Muscle of back (tissue), 11 donors: ENCODE measurements around the gene LBH. TPM values are rescaled to one million over a fixed set of nuclear protein-coding genes. Genes with fewer than 3 reads are reported as not detected.
A peak's percentile ranks its signal among the peaks of the same experiment; 100 is the strongest.
"Not testable (repeated sequence)": the region's sequence is repeated elsewhere in the genome, so short reads cannot be mapped to it uniquely, and the experiment has no call there.

ENCODE experiments used
- DNase-seq, 3 donors: peaks; one replicate each; pipeline versions ENCODE4 v3.0.0 to v3.0.0-alpha.2; 2013
- polyA plus RNA-seq, 10 donors: library from polyadenylated mRNA; unstranded; fragments of 120-200 nt; gene quantifications; one replicate each; pipeline ENCODE4 v1.2.1, GENCODE V29; 2013; ENCODE audit not compliant: insufficient read length in 10 of 10

The LBH gene
- polyA plus RNA-seq, 10 donors, result 19.1 to 39.0 (median 29.9) TPM

- no peak for DNase-seq
These were observed 23.3 kb downstream of the LBH start for GRCh38 chr2:30254685-30255001.

- no peak for DNase-seq
These were observed 23.7 kb downstream of the LBH start for GRCh38 chr2:30255026-30255425.

- no peak for DNase-seq
These were observed 24.4 kb downstream of the LBH start for GRCh38 chr2:30255466-30256408.

- no peak for DNase-seq
These were observed 26.2 kb downstream of the LBH start for GRCh38 chr2:30257266-30258214.

GRCh38 chr2:30259071-30259470 lies 27.7 kb downstream of the LBH start:
- no peak for DNase-seq

- DNase-seq, result no peak
These were observed 28.7 kb downstream of the LBH start for GRCh38 chr2:30259827-30260679.

GRCh38 chr2:30260941-30261340 lies 29.6 kb downstream of the LBH start:
- no peak for DNase-seq

GRCh38 chr2:30261695-30262211 lies 30.4 kb downstream of the LBH start:
- no peak for DNase-seq

- DNase-seq, result no peak
These were observed 31.5 kb downstream of the LBH start for GRCh38 chr2:30262716-30263309.

- DNase-seq, result no peak
These were observed 32.9 kb downstream of the LBH start for GRCh38 chr2:30264274-30264673.

- no peak for DNase-seq
These were observed 34.0 kb downstream of the LBH start for GRCh38 chr2:30265052-30266015.

GRCh38 chr2:30266051-30266621 lies 34.8 kb downstream of the LBH start:
- peak in 1 of 3 donors; percentile 19 for DNase-seq

GRCh38 chr2:30266705-30267104 lies 35.4 kb downstream of the LBH start:
- DNase-seq, result no peak

GRCh38 chr2:30267161-30267975 lies 36.0 kb downstream of the LBH start:
- no peak for DNase-seq

GRCh38 chr2:30268296-30268871 lies 37.0 kb downstream of the LBH start:
- no peak for DNase-seq

- DNase-seq, result not testable (repeated sequence)
These were observed 37.9 kb downstream of the LBH start for GRCh38 chr2:30269114-30269770.

GRCh38 chr2:30269771-30270145 lies 38.4 kb downstream of the LBH start:
- DNase-seq, result no peak

- DNase-seq, result no peak
These were observed 38.8 kb downstream of the LBH start for GRCh38 chr2:30270166-30270565.
